Measurements from ENCODE around the gene ZFP90.
"Not testable (repeated sequence)": the region's sequence is repeated elsewhere in the genome, so short reads cannot be mapped to it uniquely, and the experiment has no call there.

ZFP90 gene

GRCh38 chr16:68538880-68539701 is at the start of gene ZFP90:
Gene ZFP90 (plus strand): TSS chr16:68539291. CDS start chr16:68539793, 502 bp downstream.
- DNase-seq, result peak; percentile 85

DNA sequence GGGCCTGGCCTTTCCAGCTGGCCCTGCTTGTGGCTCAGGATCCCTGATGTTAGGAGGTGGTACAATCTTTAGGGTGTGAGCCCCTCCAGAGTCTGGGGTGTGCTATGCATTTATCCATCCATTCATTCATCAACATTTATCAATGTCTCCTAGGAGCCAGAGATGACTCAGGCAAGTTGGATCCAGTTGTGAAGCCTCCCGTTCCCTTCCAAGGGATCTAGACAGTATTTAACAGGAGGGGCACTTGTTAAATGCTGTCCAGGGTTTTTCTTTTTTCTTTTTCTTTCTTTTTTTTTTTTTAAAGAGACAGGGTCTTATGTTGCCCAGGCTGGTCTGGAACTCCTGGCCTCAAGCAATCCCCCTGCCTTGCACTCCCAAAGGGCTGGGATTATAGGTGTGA is 48.7 kb upstream of the ZFP90 start:
- DNase-seq, result no peak

DNA sequence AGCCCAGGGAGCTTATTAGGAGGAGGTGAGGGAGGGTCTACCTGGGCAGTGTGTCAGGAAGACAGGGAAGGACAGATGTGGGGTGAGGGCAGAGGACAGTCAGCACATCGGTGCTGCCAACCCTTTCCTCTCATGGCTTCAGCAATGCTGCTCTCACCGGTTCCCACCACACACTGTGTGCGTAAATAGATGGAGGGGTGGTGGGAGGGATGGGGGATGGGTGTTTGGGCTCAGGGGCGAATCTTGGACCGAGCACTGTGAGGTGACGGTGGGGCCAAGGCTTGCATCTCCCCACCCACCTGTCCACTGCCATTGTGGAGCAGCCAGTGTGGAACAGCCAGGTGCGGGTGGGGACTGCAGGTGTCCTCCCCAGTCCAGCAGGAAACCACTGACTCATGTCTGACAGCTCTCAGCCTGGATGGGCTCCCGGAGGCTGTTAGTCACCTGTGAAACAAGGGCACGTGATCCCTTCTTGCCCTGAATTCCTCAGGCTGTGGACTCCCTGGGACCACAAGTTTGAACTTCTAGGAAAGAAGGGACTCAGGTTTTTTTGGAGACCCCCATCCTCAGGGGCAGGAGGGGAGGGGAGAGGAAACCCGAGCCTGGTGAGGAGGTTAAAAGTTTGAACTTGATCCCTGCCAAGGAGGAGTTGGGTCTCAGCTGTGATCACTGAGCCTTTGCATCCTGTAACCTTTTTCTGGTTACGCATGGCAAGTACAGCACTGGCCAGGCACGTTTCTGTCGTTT is 48.1 kb upstream of the ZFP90 start:
- DNase-seq, result no peak

DNA sequence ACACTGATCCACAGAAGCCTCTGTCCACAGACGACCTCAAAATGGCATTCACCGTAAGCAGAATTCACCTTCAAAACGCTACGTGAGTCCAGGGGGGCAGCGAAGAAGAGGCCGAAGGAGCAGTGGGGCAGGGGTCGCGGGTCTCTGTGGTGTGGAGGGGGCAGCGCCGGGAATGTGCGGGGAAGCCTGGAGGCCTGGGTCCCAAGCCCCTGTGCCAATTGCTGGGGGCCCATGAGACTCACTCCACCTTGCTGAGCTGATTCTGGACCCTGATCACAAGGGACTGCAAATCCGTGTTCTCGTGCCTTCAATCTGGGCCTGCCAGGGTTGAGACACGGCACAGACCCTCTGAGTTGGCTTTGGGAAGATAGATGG is 47.5 kb upstream of the ZFP90 start:
- DNase-seq, result no peak

DNA sequence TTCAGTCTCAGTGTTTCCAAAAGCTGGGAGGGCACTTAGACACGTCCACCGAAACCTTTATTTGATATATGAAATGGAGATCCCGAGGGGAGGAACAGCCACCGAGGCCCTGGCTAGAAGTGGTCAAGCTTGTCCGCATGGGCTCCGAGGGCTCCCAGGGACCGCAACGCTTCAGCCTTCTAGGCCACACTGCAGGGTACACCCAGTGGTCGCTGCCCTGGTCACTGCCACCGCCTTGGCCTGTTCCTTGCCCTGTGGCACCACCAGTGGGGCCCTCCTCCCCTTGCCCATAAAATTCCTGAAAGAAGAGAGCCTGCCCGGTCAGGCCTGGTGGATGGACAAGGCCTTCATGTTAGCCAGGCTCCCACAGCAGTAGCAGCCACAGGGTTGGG is 46.9 kb upstream of the ZFP90 start:
- no peak for DNase-seq

DNA sequence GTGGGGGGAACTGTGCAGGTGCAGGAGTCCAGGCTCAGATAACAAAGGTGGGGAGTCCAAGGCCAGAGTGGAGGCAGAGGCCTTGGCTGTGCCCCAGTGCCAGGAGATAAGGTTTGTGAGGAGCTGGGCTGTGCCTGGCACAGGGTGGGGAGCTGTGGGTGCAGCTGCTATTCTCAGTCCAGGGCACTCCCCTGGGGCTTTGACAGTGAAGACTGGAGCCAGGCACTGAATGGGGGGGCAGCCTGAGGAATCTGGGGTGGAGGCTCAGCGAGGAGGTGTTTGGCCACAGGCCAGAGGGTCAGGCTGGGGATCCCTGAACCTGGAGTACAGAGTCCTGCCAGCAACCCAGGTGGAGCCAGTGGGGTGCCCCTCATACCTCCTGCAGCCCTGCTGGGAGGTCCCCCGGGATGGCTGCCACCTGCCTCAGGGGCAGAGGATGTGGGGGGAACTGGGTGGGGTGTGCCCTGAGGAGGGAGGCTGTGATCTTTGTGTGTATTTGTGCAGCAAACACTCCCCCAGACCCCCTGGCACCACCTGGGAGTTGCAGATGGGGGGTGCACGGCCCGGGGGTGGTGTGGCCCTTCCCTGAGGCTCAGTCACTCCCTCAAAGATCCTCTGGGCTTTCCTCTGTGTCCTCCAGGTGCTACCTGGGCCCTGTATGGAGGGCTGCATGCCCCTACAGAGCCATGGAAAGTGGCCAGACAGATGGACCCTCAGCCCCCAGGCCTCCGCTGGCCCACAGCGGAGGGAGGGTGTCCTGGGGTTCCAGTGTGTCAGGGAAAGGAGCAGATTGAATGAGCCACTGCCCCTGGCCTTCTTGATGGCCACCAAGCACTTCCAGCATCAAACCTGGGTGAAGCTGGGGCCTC is 46.3 kb upstream of the ZFP90 start:
- DNase-seq, result no peak

DNA sequence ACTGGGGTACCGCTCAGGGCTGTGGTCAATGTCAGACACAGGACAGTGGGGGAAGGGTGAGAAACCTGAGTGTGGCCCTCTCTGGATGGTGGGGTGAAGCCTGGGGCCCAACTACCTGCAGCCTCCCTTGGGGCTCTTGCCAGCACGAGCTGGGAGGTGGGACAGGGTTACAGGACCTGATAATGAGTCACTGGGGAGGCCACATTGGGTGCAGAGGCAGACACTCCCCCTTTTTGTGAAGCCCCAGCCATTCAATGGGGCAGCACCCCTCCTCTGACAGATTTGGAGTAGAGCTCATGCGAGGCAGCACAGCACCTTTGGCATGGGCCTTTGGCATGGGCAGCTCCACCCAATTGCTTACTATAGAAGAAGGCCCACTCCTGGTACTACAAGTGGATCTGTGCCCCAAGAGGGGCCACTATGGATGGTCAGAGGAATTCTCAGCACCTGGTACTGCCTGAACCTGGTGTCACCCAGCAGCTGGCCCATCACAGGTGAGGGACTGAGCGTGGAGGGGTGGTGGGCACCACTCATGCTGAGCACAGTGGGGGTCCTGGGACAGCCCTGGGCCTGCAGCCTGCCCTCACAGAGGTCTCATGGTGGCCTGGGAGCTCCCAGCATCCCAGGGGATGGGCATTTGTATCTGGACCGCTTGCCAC is 45.5 kb upstream of the ZFP90 start:
- DNase-seq, result no peak

GRCh38 chr16:68494261-68494660 is 44.8 kb upstream of the ZFP90 start:
- DNase-seq, result not testable (repeated sequence)

GRCh38 chr16:68496689-68497088 is 42.4 kb upstream of the ZFP90 start:
- no peak for DNase-seq

DNA sequence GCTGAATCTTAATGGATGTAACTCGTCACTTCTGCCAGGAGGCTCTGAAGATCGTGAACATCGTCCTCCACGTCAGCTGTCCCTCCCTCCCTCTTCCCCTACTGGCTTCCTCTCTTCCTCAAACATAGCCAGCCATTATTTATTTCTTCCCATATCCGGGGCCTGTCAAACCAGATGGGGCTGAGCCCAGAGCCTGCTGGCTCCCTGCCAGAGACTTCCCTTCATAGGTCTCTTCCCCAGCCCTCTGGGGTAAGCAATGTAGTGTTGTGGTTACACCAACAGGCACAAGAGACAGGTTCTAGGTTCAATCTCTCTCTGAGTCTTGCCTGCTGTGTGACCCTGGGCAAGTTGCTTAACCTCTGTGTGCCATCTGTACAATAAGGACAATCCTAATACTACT is 40.1 kb upstream of the ZFP90 start:
- no peak for DNase-seq

DNA sequence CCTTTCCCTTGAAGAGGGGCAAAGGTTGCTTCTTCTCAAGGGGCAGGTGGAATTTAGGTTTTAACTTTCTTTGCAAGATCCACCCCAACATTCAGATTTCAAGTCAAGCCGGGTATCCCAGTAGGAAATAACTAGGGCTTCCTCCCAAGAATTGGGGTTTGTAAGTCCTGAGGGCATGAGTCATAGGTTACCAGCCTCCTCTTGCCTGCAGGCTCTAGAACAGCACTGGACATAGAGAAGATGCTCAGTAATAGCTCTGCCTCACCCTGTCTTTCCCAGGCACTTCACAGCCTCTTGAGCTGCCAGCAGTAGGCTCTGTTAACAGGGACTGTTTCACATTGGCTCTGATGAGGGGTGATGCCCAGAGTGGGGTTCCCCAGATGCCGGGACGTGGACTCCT is 35.8 kb upstream of the ZFP90 start:
- DNase-seq, result no peak

- DNase-seq, result no peak
Measured at GRCh38 chr16:68504066-68504465, 35.0 kb upstream of the ZFP90 start.

DNA sequence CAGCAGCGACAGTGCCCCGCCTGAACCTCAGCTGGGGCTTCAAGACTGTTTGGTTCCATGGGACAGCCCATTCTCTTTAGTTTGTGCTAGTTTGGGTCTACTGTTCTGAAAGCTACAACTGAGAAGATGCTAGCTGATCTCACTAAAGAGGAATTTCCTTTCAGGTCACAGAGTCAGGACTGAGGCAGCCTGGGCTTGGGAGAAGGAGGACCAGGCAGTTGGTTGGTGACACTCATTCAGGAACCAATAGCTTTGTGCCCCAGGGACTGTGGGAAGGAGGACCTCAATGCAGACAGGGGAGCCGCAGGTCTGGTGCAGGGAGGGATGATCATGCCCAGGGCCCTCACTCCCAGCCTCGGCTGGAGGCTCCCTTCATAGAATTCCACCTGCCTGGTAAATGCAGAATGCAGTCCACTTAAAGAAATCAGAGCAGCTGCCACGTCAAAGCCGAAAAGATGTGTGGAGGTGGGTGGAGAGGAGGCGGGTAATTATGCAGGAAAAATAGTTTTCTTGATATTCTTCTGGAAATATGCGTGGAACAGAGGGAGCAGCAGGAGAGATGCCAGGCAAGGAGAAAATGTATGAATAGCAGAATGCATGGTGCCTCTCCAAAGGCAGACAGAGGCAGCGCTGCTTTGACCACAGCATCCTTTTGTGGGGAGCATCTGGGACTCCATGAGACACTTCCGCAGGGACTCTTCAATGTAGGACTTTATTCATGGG is 32.6 kb upstream of the ZFP90 start:
- DNase-seq, result no peak

DNA sequence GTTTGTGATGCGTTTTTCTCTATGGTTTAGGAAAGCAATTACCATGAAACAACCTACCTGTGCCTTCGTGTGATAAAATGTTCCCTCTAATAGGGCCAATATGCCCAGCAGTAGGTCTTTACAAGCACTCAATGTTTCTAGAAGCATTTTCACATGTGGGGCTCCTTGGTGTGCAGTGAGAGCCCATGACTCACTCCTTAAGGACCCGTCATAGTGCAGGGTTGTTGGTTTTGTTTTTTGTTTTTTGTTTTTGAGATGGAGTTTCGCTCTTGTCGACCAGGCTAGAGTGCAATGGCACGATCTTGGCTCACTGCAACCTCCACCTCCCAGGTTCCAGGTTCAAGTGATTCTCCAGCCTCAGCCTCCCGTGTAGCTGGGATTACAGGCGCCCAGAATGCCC is 31.1 kb upstream of the ZFP90 start:
- no peak for DNase-seq

DNA sequence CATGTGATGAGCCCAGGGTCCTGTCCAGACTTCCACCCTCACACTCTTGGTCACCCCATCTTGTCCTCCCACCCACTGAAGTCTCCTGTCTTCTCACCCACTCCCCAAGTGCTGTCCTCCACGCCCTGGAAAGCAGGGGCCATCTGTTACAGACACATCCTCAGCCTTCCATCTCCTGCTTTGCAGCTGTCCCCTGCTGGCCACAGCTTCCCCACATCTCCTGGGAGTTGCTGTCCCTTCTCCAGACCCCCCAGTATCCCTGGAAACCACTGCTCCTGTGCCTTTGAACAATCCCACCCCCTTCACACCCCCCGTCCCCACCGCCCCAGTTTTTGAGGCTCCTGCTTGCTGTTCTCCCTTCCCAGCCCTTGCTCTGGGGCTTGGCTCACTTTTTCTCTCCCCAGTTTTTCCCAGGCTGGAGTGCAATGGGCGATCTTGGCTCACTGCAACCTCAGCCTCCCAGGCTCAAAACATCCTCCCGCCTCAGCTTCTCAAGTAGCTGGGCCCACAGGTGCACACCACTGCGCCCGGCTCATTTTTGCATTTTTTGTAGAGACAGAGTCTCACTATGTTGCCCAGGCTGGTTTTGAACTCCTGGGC is 30.4 kb upstream of the ZFP90 start:
- no peak for DNase-seq

DNA sequence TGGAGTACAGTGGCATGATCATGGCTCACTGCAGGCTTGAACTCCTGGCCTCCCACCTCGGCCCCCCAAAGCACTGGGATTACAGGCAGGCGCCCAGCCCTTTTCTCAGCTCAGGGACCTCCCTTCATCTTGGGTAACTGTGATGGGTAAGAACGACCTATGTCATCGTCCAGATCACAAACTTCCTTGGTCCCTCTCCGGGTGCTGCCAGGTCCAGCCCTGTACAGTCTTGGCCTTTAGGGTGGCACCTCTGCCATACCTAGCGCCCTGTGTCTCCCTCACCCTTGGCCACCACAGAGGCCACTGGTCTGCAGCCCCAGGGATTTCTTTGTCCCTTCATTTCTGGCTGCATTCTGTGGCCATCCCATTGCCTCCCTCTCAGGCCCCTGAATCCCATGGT is 29.7 kb upstream of the ZFP90 start:
- DNase-seq, result no peak

DNA sequence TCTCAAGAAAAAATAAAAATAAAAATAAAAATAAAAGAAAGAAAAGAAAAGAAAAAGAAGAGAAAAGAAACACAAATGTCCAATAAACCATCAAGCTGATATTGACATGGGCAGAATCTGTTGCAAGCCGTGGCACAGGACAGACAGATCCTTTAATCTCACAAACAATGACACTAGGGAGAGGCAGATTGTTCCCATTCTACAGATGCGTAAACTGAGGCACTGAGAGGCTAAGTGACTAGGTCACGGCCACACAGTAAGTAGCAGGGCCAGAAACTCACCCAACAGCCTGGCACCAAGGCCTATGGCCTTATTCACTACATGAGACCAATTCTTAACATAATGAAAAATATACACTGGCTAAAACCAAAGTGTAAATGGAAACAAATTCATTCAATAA is 28.3 kb upstream of the ZFP90 start:
- no peak for DNase-seq

- DNase-seq, result no peak
Measured at GRCh38 chr16:68512183-68512582, 26.9 kb upstream of the ZFP90 start.

- no peak for DNase-seq
Measured at GRCh38 chr16:68512742-68513141, 26.3 kb upstream of the ZFP90 start.

- no peak for DNase-seq
Measured at GRCh38 chr16:68514511-68514910, 24.6 kb upstream of the ZFP90 start.

- DNase-seq, result no peak
Measured at GRCh38 chr16:68517606-68518166, 21.4 kb upstream of the ZFP90 start.
